ENCODE data around the gene HOXD3.

DNA sequence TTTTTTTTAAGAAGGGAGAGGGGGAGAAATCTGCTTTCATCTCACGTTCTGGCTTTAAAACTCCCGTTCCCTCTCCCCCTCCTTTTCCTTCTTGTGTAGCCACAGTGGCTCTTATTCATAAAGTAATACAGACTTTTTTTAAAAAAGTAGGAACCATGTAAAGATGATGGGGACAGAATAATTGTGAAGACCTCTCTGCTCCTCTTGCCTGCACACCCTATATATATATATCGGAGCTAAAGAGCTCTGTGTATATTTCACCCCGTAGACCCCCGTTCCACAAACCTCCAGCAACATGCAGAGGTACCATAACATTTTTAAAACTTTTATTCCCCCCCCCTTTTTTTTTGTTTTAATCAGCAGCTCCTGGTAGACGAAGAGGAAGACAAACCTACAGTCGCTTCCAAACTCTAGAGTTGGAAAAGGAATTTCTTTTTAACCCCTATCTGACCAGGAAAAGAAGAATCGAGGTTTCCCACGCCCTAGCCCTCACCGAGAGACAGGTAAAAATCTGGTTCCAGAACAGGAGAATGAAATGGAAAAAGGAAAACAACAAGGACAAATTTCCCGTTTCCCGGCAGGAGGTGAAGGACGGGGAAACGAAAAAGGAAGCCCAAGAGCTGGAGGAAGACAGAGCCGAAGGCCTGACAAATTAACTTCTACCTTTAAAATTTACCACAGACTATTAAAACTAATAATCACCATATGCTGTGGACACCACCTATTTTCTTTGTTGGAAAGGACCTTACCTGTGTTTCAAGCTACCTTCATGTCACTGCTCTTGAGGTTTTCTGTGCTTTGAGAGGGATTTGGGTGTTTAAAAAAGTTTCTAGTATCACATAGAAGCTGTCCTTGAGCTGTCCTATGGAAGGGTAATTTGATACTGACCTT, 25.9 kb upstream of the HOXD3 start:
- TF ChIP-seq RAD21 (IDR thresholded peaks at IDR 0.05; ENCODE audit: low read depth), result no peak
- no peak for TF ChIP-seq FOXM1 (IDR thresholded peaks at IDR 0.05; ENCODE audit: borderline replicate concordance, low read depth)
- TF ChIP-seq TCF12 (IDR thresholded peaks at IDR 0.05; ENCODE audit: low read depth), result no peak
- TF ChIP-seq CEBPB (IDR thresholded peaks at IDR 0.05), result no peak
- TF ChIP-seq, protein P1, sequence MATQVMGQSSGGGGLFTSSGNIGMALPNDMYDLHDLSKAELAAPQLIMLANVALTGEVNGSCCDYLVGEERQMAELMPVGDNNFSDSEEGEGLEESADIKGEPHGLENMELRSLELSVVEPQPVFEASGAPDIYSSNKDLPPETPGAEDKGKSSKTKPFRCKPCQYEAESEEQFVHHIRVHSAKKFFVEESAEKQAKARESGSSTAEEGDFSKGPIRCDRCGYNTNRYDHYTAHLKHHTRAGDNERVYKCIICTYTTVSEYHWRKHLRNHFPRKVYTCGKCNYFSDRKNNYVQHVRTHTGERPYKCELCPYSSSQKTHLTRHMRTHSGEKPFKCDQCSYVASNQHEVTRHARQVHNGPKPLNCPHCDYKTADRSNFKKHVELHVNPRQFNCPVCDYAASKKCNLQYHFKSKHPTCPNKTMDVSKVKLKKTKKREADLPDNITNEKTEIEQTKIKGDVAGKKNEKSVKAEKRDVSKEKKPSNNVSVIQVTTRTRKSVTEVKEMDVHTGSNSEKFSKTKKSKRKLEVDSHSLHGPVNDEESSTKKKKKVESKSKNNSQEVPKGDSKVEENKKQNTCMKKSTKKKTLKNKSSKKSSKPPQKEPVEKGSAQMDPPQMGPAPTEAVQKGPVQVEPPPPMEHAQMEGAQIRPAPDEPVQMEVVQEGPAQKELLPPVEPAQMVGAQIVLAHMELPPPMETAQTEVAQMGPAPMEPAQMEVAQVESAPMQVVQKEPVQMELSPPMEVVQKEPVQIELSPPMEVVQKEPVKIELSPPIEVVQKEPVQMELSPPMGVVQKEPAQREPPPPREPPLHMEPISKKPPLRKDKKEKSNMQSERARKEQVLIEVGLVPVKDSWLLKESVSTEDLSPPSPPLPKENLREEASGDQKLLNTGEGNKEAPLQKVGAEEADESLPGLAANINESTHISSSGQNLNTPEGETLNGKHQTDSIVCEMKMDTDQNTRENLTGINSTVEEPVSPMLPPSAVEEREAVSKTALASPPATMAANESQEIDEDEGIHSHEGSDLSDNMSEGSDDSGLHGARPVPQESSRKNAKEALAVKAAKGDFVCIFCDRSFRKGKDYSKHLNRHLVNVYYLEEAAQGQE (IDR thresholded peaks at IDR 0.05; ENCODE audit: low read depth), result no peak
- TF ChIP-seq TAF1 (IDR thresholded peaks at IDR 0.05; ENCODE audit: low read depth), result no peak
- TF ChIP-seq CREB1 (IDR thresholded peaks at IDR 0.05; ENCODE audit: low read depth), result no peak
- no peak for TF ChIP-seq TEAD4 (IDR thresholded peaks at IDR 0.05)
- TF ChIP-seq, protein P2, sequence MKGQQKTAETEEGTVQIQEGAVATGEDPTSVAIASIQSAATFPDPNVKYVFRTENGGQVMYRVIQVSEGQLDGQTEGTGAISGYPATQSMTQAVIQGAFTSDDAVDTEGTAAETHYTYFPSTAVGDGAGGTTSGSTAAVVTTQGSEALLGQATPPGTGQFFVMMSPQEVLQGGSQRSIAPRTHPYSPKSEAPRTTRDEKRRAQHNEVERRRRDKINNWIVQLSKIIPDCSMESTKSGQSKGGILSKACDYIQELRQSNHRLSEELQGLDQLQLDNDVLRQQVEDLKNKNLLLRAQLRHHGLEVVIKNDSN (IDR thresholded peaks at IDR 0.05), result no peak
- TF ChIP-seq EP300 (IDR thresholded peaks at IDR 0.05; ENCODE audit: borderline replicate concordance), result no peak
